SU-DHL-6 (cell line): ENCODE measurements around the gene VAT1L.

Experiments used
- CTCF ChIP-seq: fragments of 200-600 bp; sonication (generic); IDR thresholded peaks from one replicate; pipeline ENCODE4 v1.5.1; 2017; ENCODE audit warnings: antibody characterized with exemption, mild to moderate bottlenecking, low read length, moderate library complexity; ENCODE audit not compliant: insufficient read depth, poor library complexity, severe bottlenecking
- EZH2phosphoT487 ChIP-seq: fragments of 200-600 bp; sonication (generic), shearing (Covaris generic); conservative IDR thresholded peaks from 2 replicates; pipeline ENCODE4 v1.6.1; 2018; ENCODE audit warnings: mild to moderate bottlenecking, antibody characterized with exemption, low read length, moderate library complexity, mixed read lengths

GRCh38 chr16:77775911-77776909 is 12.2 kb upstream of the VAT1L start:
- TF ChIP-seq CTCF (no peak), EZH2phosphoT487 (no peak)
